Measurements from ENCODE around the gene ANKRD29.

Gene ANKRD29

GRCh38 chr18:23585897-23586248 is 76.8 kb downstream of the ANKRD29 start:
- Histone ChIP-seq H3K27me3 (ENCODE audit: insufficient read depth, low read length, poor library complexity) (no peaks in the 10 kb centered on the region), H2BK15ac (replicated peaks; ENCODE audit: low read depth) (no peak overlapping the region), H4K5ac (ENCODE audit: low read length) (no peak overlapping the region), H3K4me1 (ENCODE audit: control insufficient read depth, low read depth, low read length) (peaks cover 2% of the 10 kb centered on the region), H2BK5ac (ENCODE audit: low read length) (peak overlapping the region; percentile 59), H2BK120ac (ENCODE audit: low read depth, low read length) (no peak overlapping the region), H3K79me1 (ENCODE audit: low read length) (peaks cover 11% of the 10 kb centered on the region), H3K36me3 (ENCODE audit: control insufficient read depth, insufficient read depth, low read length) (peaks cover 2% of the 10 kb centered on the region), H3K23ac (ENCODE audit: low read length) (no peak overlapping the region), H3K4ac (ENCODE audit: low read depth, low read length) (peak overlapping the region; percentile 58), H3K9ac (ENCODE audit: low read length) (peak overlapping the region; percentile 94), H3K56ac (ENCODE audit: low read length) (peak overlapping the region; percentile 98), H4K8ac (ENCODE audit: low read depth, low read length) (no peak overlapping the region), H3K18ac (ENCODE audit: low read length) (peak overlapping the region; percentile 33), H2AK5ac (ENCODE audit: low read length) (no peak overlapping the region), H3K27ac (ENCODE audit: low read depth, low read length) (peak overlapping the region; percentile 100), H3K4me3 (ENCODE audit: low read length) (peak overlapping the region; percentile 66), H3K79me2 (ENCODE audit: control insufficient read depth, insufficient read depth, low read length) (peaks cover 40% of the 10 kb centered on the region), H3K4me2 (ENCODE audit: low read length) (peak overlapping the region; percentile 94)
- WGBS (ENCODE audit: extremely low coverage, insufficient coverage, low lambda C conversion rate) = no CpG with 5 or more reads among the region's 14 CpGs
- no peak for DNase-seq

GRCh38 chr18:23585007-23585871 is 77.5 kb downstream of the ANKRD29 start:
- no peak overlapping the region for H3K23ac ChIP-seq (ENCODE audit: low read length)
- no peak overlapping the region for H3K4ac ChIP-seq (ENCODE audit: low read depth, low read length)
- H3K9ac ChIP-seq (ENCODE audit: low read length) = peak overlapping the region; percentile 94
- H3K36me3 ChIP-seq (ENCODE audit: control insufficient read depth, insufficient read depth, low read length) = peaks cover 2% of the 10 kb centered on the region
- peak overlapping the region; percentile 98 for H3K56ac ChIP-seq (ENCODE audit: low read length)
- peaks cover 2% of the 10 kb centered on the region for H3K4me1 ChIP-seq (ENCODE audit: control insufficient read depth, low read depth, low read length)
- H3K27me3 ChIP-seq (ENCODE audit: insufficient read depth, low read length, poor library complexity) = no peaks in the 10 kb centered on the region
- peaks cover 45% of the 10 kb centered on the region for H3K79me2 ChIP-seq (ENCODE audit: control insufficient read depth, insufficient read depth, low read length)
- peak overlapping the region; percentile 66 for H3K4me3 ChIP-seq (ENCODE audit: low read length)
- peak; percentile 71 for DNase-seq
- no peak overlapping the region for H2BK5ac ChIP-seq (ENCODE audit: low read length)
- H3K18ac ChIP-seq (ENCODE audit: low read length) = peak overlapping the region; percentile 77
- H2BK15ac ChIP-seq (replicated peaks; ENCODE audit: low read depth) = no peak overlapping the region
- no peak overlapping the region for H4K8ac ChIP-seq (ENCODE audit: low read depth, low read length)
- peak overlapping the region; percentile 94 for H3K4me2 ChIP-seq (ENCODE audit: low read length)
- H3K79me1 ChIP-seq (ENCODE audit: low read length) = peaks cover 16% of the 10 kb centered on the region
- H2AK5ac ChIP-seq (ENCODE audit: low read length) = no peak overlapping the region
- no peak overlapping the region for H4K5ac ChIP-seq (ENCODE audit: low read length)
- H3K27ac ChIP-seq (ENCODE audit: low read depth, low read length) = peak overlapping the region; percentile 100
- no peak overlapping the region for H2BK120ac ChIP-seq (ENCODE audit: low read depth, low read length)
- WGBS (ENCODE audit: extremely low coverage, insufficient coverage, low lambda C conversion rate) = no CpG with 5 or more reads among the region's 19 CpGs

- Histone ChIP-seq H4K8ac (ENCODE audit: low read depth, low read length) (no peak overlapping the region), H3K27me3 (ENCODE audit: insufficient read depth, low read length, poor library complexity) (no peaks in the 10 kb centered on the region), H3K79me1 (ENCODE audit: low read length) (peaks cover 19% of the 10 kb centered on the region), H3K4me1 (ENCODE audit: control insufficient read depth, low read depth, low read length) (peaks cover 2% of the 10 kb centered on the region), H2BK120ac (ENCODE audit: low read depth, low read length) (no peak overlapping the region), H3K4me2 (ENCODE audit: low read length) (no peak overlapping the region), H2BK15ac (replicated peaks; ENCODE audit: low read depth) (no peak overlapping the region), H2AK5ac (ENCODE audit: low read length) (no peak overlapping the region), H4K5ac (ENCODE audit: low read length) (no peak overlapping the region), H3K27ac (ENCODE audit: low read depth, low read length) (no peak overlapping the region), H3K4me3 (ENCODE audit: low read length) (no peak overlapping the region), H3K79me2 (ENCODE audit: control insufficient read depth, insufficient read depth, low read length) (peaks cover 48% of the 10 kb centered on the region), H3K4ac (ENCODE audit: low read depth, low read length) (no peak overlapping the region), H2BK5ac (ENCODE audit: low read length) (no peak overlapping the region), H3K18ac (ENCODE audit: low read length) (no peak overlapping the region), H3K36me3 (ENCODE audit: control insufficient read depth, insufficient read depth, low read length) (peaks cover 4% of the 10 kb centered on the region), H3K9ac (ENCODE audit: low read length) (no peak overlapping the region), H3K23ac (ENCODE audit: low read length) (no peak overlapping the region), H3K56ac (ENCODE audit: low read length) (peak overlapping the region; percentile 56)
- no peak for DNase-seq
- no CpG with 5 or more reads among the region's 13 CpGs for WGBS (ENCODE audit: extremely low coverage, insufficient coverage, low lambda C conversion rate)
These were observed 78.4 kb downstream of the ANKRD29 start for GRCh38 chr18:23584019-23584983.

- H4K5ac ChIP-seq (ENCODE audit: low read length) = no peak overlapping the region
- peaks cover 28% of the 10 kb centered on the region for H3K79me1 ChIP-seq (ENCODE audit: low read length)
- H4K8ac ChIP-seq (ENCODE audit: low read depth, low read length) = no peak overlapping the region
- H3K4ac ChIP-seq (ENCODE audit: low read depth, low read length) = no peak overlapping the region
- H3K18ac ChIP-seq (ENCODE audit: low read length) = no peak overlapping the region
- no peak overlapping the region for H2BK5ac ChIP-seq (ENCODE audit: low read length)
- no peak overlapping the region for H3K9ac ChIP-seq (ENCODE audit: low read length)
- no peak overlapping the region for H2BK120ac ChIP-seq (ENCODE audit: low read depth, low read length)
- no peak overlapping the region for H3K27ac ChIP-seq (ENCODE audit: low read depth, low read length)
- no peak overlapping the region for H2AK5ac ChIP-seq (ENCODE audit: low read length)
- H3K4me2 ChIP-seq (ENCODE audit: low read length) = no peak overlapping the region
- peaks cover 57% of the 10 kb centered on the region for H3K79me2 ChIP-seq (ENCODE audit: control insufficient read depth, insufficient read depth, low read length)
- H3K27me3 ChIP-seq (ENCODE audit: insufficient read depth, low read length, poor library complexity) = no peaks in the 10 kb centered on the region
- no peak for DNase-seq
- no peak overlapping the region for H3K4me3 ChIP-seq (ENCODE audit: low read length)
- H3K23ac ChIP-seq (ENCODE audit: low read length) = no peak overlapping the region
- peaks cover 2% of the 10 kb centered on the region for H3K4me1 ChIP-seq (ENCODE audit: control insufficient read depth, low read depth, low read length)
- peaks cover 4% of the 10 kb centered on the region for H3K36me3 ChIP-seq (ENCODE audit: control insufficient read depth, insufficient read depth, low read length)
- no CpG with 5 or more reads among the region's 5 CpGs for WGBS (ENCODE audit: extremely low coverage, insufficient coverage, low lambda C conversion rate)
- no peak overlapping the region for H3K56ac ChIP-seq (ENCODE audit: low read length)
- H2BK15ac ChIP-seq (replicated peaks; ENCODE audit: low read depth) = no peak overlapping the region
These were observed 79.4 kb downstream of the ANKRD29 start for GRCh38 chr18:23583071-23583865.

GRCh38 chr18:23580677-23581367 is 81.9 kb downstream of the ANKRD29 start:
- Histone ChIP-seq H3K79me2 (ENCODE audit: control insufficient read depth, insufficient read depth, low read length) (peaks cover 57% of the 10 kb centered on the region), H3K56ac (ENCODE audit: low read length) (no peak overlapping the region), H4K8ac (ENCODE audit: low read depth, low read length) (no peak overlapping the region), H4K5ac (ENCODE audit: low read length) (no peak overlapping the region), H3K18ac (ENCODE audit: low read length) (no peak overlapping the region), H2BK5ac (ENCODE audit: low read length) (no peak overlapping the region), H2BK15ac (replicated peaks; ENCODE audit: low read depth) (no peak overlapping the region), H3K79me1 (ENCODE audit: low read length) (peaks cover 29% of the 10 kb centered on the region), H3K27ac (ENCODE audit: low read depth, low read length) (no peak overlapping the region), H3K27me3 (ENCODE audit: insufficient read depth, low read length, poor library complexity) (no peaks in the 10 kb centered on the region), H3K4ac (ENCODE audit: low read depth, low read length) (no peak overlapping the region), H3K9ac (ENCODE audit: low read length) (no peak overlapping the region), H2AK5ac (ENCODE audit: low read length) (no peak overlapping the region), H3K4me1 (ENCODE audit: control insufficient read depth, low read depth, low read length) (peaks cover 2% of the 10 kb centered on the region), H3K4me3 (ENCODE audit: low read length) (no peak overlapping the region), H3K4me2 (ENCODE audit: low read length) (no peak overlapping the region), H2BK120ac (ENCODE audit: low read depth, low read length) (no peak overlapping the region), H3K36me3 (ENCODE audit: control insufficient read depth, insufficient read depth, low read length) (peaks cover 4% of the 10 kb centered on the region), H3K23ac (ENCODE audit: low read length) (no peak overlapping the region)
- DNase-seq = no peak
- no CpG with 5 or more reads among the region's 6 CpGs for WGBS (ENCODE audit: extremely low coverage, insufficient coverage, low lambda C conversion rate)

Measured in mesendoderm (in vitro differentiated cells).